ENCODE results near the gene ZXDC. TPM values are rescaled to one million over a fixed set of nuclear protein-coding genes. Genes with fewer than 3 reads are reported as not detected.
A peak's percentile ranks its signal among the peaks of the same experiment; 100 is the strongest.

Gene ZXDC
- total and polyA plus RNA-seq, 8 donors, result 30.1 to 40.8 (median 35.5) TPM

GRCh38 chr3:126460381-126460780, 15.3 kb downstream of the ZXDC start:
- DNase-seq, result no peak
- H3K36me3 ChIP-seq, result peaks cover 5 to 100% of the 10 kb centered on the region in 2 donors
- H3K4me1 ChIP-seq, result peaks cover 0 to 24% of the 10 kb centered on the region in 2 donors
- H3K4me3 ChIP-seq, result no peak overlapping the region
- no peaks in the 10 kb centered on the region for H3K9me3 ChIP-seq
- H3K27ac ChIP-seq, result no peak overlapping the region
- TF ChIP-seq, protein P1, sequence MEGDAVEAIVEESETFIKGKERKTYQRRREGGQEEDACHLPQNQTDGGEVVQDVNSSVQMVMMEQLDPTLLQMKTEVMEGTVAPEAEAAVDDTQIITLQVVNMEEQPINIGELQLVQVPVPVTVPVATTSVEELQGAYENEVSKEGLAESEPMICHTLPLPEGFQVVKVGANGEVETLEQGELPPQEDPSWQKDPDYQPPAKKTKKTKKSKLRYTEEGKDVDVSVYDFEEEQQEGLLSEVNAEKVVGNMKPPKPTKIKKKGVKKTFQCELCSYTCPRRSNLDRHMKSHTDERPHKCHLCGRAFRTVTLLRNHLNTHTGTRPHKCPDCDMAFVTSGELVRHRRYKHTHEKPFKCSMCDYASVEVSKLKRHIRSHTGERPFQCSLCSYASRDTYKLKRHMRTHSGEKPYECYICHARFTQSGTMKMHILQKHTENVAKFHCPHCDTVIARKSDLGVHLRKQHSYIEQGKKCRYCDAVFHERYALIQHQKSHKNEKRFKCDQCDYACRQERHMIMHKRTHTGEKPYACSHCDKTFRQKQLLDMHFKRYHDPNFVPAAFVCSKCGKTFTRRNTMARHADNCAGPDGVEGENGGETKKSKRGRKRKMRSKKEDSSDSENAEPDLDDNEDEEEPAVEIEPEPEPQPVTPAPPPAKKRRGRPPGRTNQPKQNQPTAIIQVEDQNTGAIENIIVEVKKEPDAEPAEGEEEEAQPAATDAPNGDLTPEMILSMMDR (IDR thresholded peaks at IDR 0.05), result no peak
- ATAC-seq, result no peak
- no peaks in the 10 kb centered on the region for H3K27me3 ChIP-seq
- intact Hi-C loops (cut with DNase I), result no loop called here

- no peak for ATAC-seq
- intact Hi-C loops (cut with DNase I), result no loop called here
- H3K36me3 ChIP-seq, result peaks cover 5 to 100% of the 10 kb centered on the region in 2 donors
Measured at GRCh38 chr3:126459763-126460127, 15.9 kb downstream of the ZXDC start.

GRCh38 chr3:126459111-126459762, 16.5 kb downstream of the ZXDC start:
- H3K36me3 ChIP-seq, result peaks cover 5 to 100% of the 10 kb centered on the region in 2 donors
- intact Hi-C loops (cut with DNase I), result no loop called here
- no peak for ATAC-seq
- peaks cover 0 to 12% of the 10 kb centered on the region in 2 donors for H3K4me1 ChIP-seq
- DNase-seq, result no peak
- H3K27me3 ChIP-seq, result no peaks in the 10 kb centered on the region
- H3K4me3 ChIP-seq, result no peak overlapping the region
- no peak overlapping the region for H3K27ac ChIP-seq
- TF ChIP-seq, protein P1 (IDR thresholded peaks at IDR 0.05), result no peak
- H3K9me3 ChIP-seq, result no peaks in the 10 kb centered on the region

More at GRCh38 chr3:126459763-126460127, 15.9 kb downstream of the ZXDC start:
- Histone ChIP-seq H3K27me3 (no peaks in the 10 kb centered on the region), H3K4me3 (no peak overlapping the region), H3K4me1 (peaks cover 0 to 17% of the 10 kb centered on the region in 2 donors), H3K9me3 (no peaks in the 10 kb centered on the region), H3K27ac (no peak overlapping the region)
- DNase-seq, result no peak
- TF ChIP-seq, protein P1 (IDR thresholded peaks at IDR 0.05), result no peak

- Histone ChIP-seq H3K9me3 (no peaks in the 10 kb centered on the region), H3K4me1 (peaks cover 0 to 11% of the 10 kb centered on the region in 2 donors), H3K36me3 (peaks cover 3 to 97% of the 10 kb centered on the region in 2 donors), H3K27me3 (no peaks in the 10 kb centered on the region), H3K27ac (peak overlapping the region in 1 of 2 donors; percentile 23), H3K4me3 (no peak overlapping the region)
- TF ChIP-seq, protein P1 (IDR thresholded peaks at IDR 0.05), result no peak
- intact Hi-C loops (cut with DNase I), result no loop called here
- ATAC-seq, result no peak
- no peak for DNase-seq
Measured at GRCh38 chr3:126456766-126457388, 18.8 kb downstream of the ZXDC start.

DNA sequence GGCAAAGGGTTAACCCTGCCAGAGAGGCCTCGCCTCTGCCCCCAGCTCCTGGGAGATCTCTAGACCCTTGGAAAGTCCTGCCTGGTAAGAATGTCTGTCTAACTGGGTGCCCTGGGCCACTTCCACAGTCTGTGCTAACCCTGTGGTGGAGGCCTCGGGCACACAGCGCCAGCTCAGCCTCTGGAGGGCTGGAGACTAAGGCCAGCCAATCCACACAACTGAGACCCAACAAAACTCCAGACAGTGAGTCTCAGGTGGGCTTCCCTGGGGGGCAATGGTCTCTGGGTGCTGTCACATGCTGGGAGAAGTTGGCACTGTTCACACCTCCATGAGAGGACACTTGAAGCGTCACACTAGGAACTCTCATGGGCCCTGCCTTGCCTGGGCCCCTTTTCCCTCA, 19.5 kb downstream of the ZXDC start:
- DNase-seq (no peak), ATAC-seq (no peak)
- intact Hi-C loops (cut with DNase I), result no loop called here
- Histone ChIP-seq H3K36me3 (peaks cover 0 to 97% of the 10 kb centered on the region in 2 donors), H3K9me3 (no peaks in the 10 kb centered on the region), H3K4me3 (no peak overlapping the region), H3K4me1 (peaks cover 0 to 11% of the 10 kb centered on the region in 2 donors), H3K27me3 (no peaks in the 10 kb centered on the region), H3K27ac (peak overlapping the region in 1 of 2 donors; percentile 23)
- TF ChIP-seq, protein P1 (IDR thresholded peaks at IDR 0.05), result no peak
